HepG2 (cell line): Measurements from ENCODE around the gene TTYH1. TPM values are rescaled to one million over a fixed set of nuclear protein-coding genes. Genes with fewer than 3 reads are reported as not detected.

Experiments used
- ATAC-seq: fragments of 200-7000 bp; cut with Tn5 transposase; 3 replicates; pipeline ENCODE4 v1.9.1; 2020; ENCODE audit warnings: mild to moderate bottlenecking, moderate library complexity
- BruUV-seq: library from RNA; stranded (reverse); fragments of 400-500 nt; replicated peaks from 2 replicates; lab custom pipeline; 2021; lab: Mats Ljungman, UMichigan
- CTCF ChIA-PET: fragments of 300-600 bp; formaldehyde crosslinking; extraction: SDS; loops from one replicate; lab custom pipeline; 2021; ENCODE audit warnings: low total read pairs, inconsistent platforms, low intra/inter-chr PET ratio; lab: Yijun Ruan, JAX
- POLR2A ChIA-PET: fragments of 350-600 bp; sonication (Branson Sonifier 250); formaldehyde crosslinking; loops from one replicate; lab custom pipeline; 2020; ENCODE audit warnings: antibody characterized with exemption, inconsistent platforms; lab: Yijun Ruan, JAX
- DNase-seq: peaks from one replicate; pipeline ENCODE4 v3.0.0-alpha.2; 2015; ENCODE audit warnings: low spot score
- FAIRE-seq: peaks from 3 replicates; lab custom pipeline; 2011; peaks lifted over from hg19 to GRCh38; lab: Jason Lieb, UNC
- H2AFZ ChIP-seq: one replicate; pipeline ENCODE4 v1.6.1; 2011; ENCODE audit warnings: low read length, inconsistent platforms
- H3K27ac ChIP-seq: fragments of 300-600 bp; 3 replicates; pipeline ENCODE4 v1.8.0; 2011; ENCODE audit warnings: mixed run types, mild to moderate bottlenecking, mixed read lengths, low read length, inconsistent platforms; ENCODE audit not compliant: insufficient read depth; ENCODE audit errors: extremely low read length
- H3K27me3 ChIP-seq, 2 experiments: fragments of 200-600 bp in 1 of 2; 2 replicates in 1 of 2; 3 replicates in 1 of 2; pipeline versions ENCODE4 v1.6.0 to v1.8.0; 2011; ENCODE audit warnings: low read length in 2 of 2, mild to moderate bottlenecking in 2 of 2, moderate library complexity in 2 of 2, inconsistent platforms in 1 of 2; ENCODE audit not compliant: insufficient read depth in 2 of 2, control insufficient read depth in 1 of 2
- H3K36me3 ChIP-seq, 2 experiments: fragments of 200-600 bp in 1 of 2; replicated peaks in 1 of 2; 2 replicates in 1 of 2; 3 replicates in 1 of 2; pipeline versions ENCODE4 v1.5.1 to v1.8.0; 2011; ENCODE audit warnings: low read length in 2 of 2, inconsistent platforms in 1 of 2; ENCODE audit not compliant: insufficient read depth in 2 of 2, control insufficient read depth in 1 of 2
- H3K4me1 ChIP-seq: 2 replicates; pipeline ENCODE4 v1.5.1; 2012; ENCODE audit warnings: low read length, inconsistent platforms; ENCODE audit not compliant: insufficient read depth
- H3K4me2 ChIP-seq: 2 replicates; pipeline ENCODE4 v1.6.0; 2011; ENCODE audit warnings: low read depth, low read length, inconsistent platforms
- H3K4me3 ChIP-seq, 3 experiments: fragments of 200-600 bp in 1 of 3; sonication (generic), shearing (Covaris generic) in 1 of 3; replicated peaks in 1 of 3; 2 replicates each; pipeline ENCODE4 v1.5.1; 2011 to 2016; ENCODE audit warnings: low read length in 3 of 3, inconsistent platforms in 2 of 3, low read depth in 2 of 3, mild to moderate bottlenecking in 2 of 3, control low read depth in 1 of 3, mixed read lengths in 1 of 3; ENCODE audit not compliant: insufficient read depth in 1 of 3
- H3K79me2 ChIP-seq: one replicate; pipeline ENCODE4 v1.6.1; 2011; ENCODE audit warnings: low read length, inconsistent platforms; ENCODE audit not compliant: insufficient read depth
- H3K9ac ChIP-seq: 2 replicates; pipeline ENCODE4 v1.6.0; 2011; ENCODE audit warnings: mild to moderate bottlenecking, low read depth, low read length, inconsistent platforms; ENCODE audit not compliant: insufficient read depth
- H3K9me3 ChIP-seq: 2 replicates; pipeline ENCODE4 v1.5.1; 2012; ENCODE audit warnings: mild to moderate bottlenecking, low read length
- H4K20me1 ChIP-seq: 2 replicates; pipeline ENCODE4 v1.6.0; 2011; ENCODE audit warnings: inconsistent platforms, mild to moderate bottlenecking, low read length, moderate library complexity; ENCODE audit not compliant: insufficient read depth
- GLI4 ChIP-seq: sonication (generic); formaldehyde crosslinking; IDR thresholded peaks from 2 replicates; pipeline ENCODE4 v1.5.1; 2020; ENCODE audit warnings: missing genetic modification reagents, mild to moderate bottlenecking, moderate library complexity, borderline replicate concordance
- KDM6A ChIP-seq: IDR thresholded peaks from 2 replicates; pipeline ENCODE4 v1.6.1; 2016; ENCODE audit warnings: low read depth
- MXI1 ChIP-seq: IDR thresholded peaks from 3 replicates; pipeline ENCODE4 v1.6.1; 2012; ENCODE audit warnings: low read depth, low read length, inconsistent platforms, borderline replicate concordance
- NFE2 ChIP-seq: sonication (generic); formaldehyde crosslinking; IDR thresholded peaks from 2 replicates; pipeline ENCODE4 v1.4.0; 2020; ENCODE audit warnings: missing genetic modification reagents
- NR2F1 ChIP-seq, 2 experiments: fragments of 450-650 bp in 1 of 2; formaldehyde crosslinking in 1 of 2; IDR thresholded peaks; 2 replicates each; pipeline versions ENCODE4 v1.5.0 to v1.6.1; 2016 to 2020; ENCODE audit warnings: mild to moderate bottlenecking in 1 of 2, missing compliant biosample characterization in 1 of 2, missing genetic modification reagents in 1 of 2, moderate library complexity in 1 of 2
- ONECUT2 ChIP-seq: sonication (generic); formaldehyde crosslinking; IDR thresholded peaks from 2 replicates; pipeline ENCODE4 v1.4.0; 2020; ENCODE audit warnings: missing genetic modification reagents
- PATZ1 ChIP-seq: sonication (generic); formaldehyde crosslinking; IDR thresholded peaks from 2 replicates; pipeline ENCODE4 v1.4.0; 2020; ENCODE audit warnings: missing genetic modification reagents
- PHF21A ChIP-seq: sonication (generic); formaldehyde crosslinking; IDR thresholded peaks from 2 replicates; pipeline ENCODE4 v1.5.0; 2020; ENCODE audit warnings: mild to moderate bottlenecking, missing genetic modification reagents
- POLR2G ChIP-seq: fragments of 200-400 bp; formaldehyde crosslinking; IDR thresholded peaks from 2 replicates; pipeline ENCODE4 v1.6.1; 2018; ENCODE audit warnings: mild to moderate bottlenecking, low read depth, low read length, moderate library complexity
- PPARG ChIP-seq: conservative IDR thresholded peaks from 2 replicates; pipeline ENCODE4 v1.6.1; 2016; ENCODE audit warnings: missing biosample characterization, missing genetic modification reagents
- TAF15 ChIP-seq: fragments of 200-400 bp; formaldehyde crosslinking; IDR thresholded peaks from one replicate; pipeline ENCODE4 v1.6.1; 2018; ENCODE audit warnings: mild to moderate bottlenecking, low read depth, low read length; ENCODE audit not compliant: poor library complexity, severe bottlenecking
- TERF1 ChIP-seq: sonication (generic); formaldehyde crosslinking; IDR thresholded peaks from 2 replicates; pipeline ENCODE4 v1.8.0; 2022; ENCODE audit warnings: mild to moderate bottlenecking, missing genetic modification reagents, moderate library complexity
- ZNF552 ChIP-seq: sonication (generic); formaldehyde crosslinking; IDR thresholded peaks from 2 replicates; pipeline ENCODE4 v1.9.0; 2022; ENCODE audit warnings: missing genetic modification reagents, mild to moderate bottlenecking, borderline replicate concordance
- ZNF616 ChIP-seq: sonication (generic); formaldehyde crosslinking; IDR thresholded peaks from 2 replicates; pipeline ENCODE4 v1.5.0; 2020; ENCODE audit warnings: low read depth, mild to moderate bottlenecking, missing genetic modification reagents
- ZNF709 ChIP-seq: sonication (generic); formaldehyde crosslinking; IDR thresholded peaks from 2 replicates; pipeline ENCODE4 v1.5.0; 2020; ENCODE audit warnings: mild to moderate bottlenecking, missing genetic modification reagents
- ZNF788 ChIP-seq: sonication (generic); formaldehyde crosslinking; IDR thresholded peaks from 2 replicates; pipeline ENCODE4 v1.5.0; 2020; ENCODE audit warnings: mild to moderate bottlenecking, missing genetic modification reagents, borderline replicate concordance
- ZSCAN12 ChIP-seq: sonication (generic); formaldehyde crosslinking; IDR thresholded peaks from 2 replicates; pipeline ENCODE4 v1.9.0; 2021; ENCODE audit warnings: mild to moderate bottlenecking, missing genetic modification reagents
- WGBS: methylation state at CpG from one replicate; pipeline ENCODE4 v1.1.6; 2017; ENCODE audit warnings: low lambda C conversion rate; 5-methylcytosine and 5-hydroxymethylcytosine counted together
- in situ Hi-C: cut with HindIII; loops from 2 replicates; pipeline ENCODE4 v1.10.0; 2017; ENCODE audit warnings: low pct_unique_long_range_greater_than_20kb; ENCODE audit not compliant: extremely low pct_ligation_motif_present
- intact Hi-C: fragments of 100-400 bp; cut with micrococcal nuclease; formaldehyde crosslinking; loops from one replicate; pipeline ENCODE4 v1.10.0; 2022; ENCODE audit not compliant: unreplicated experiment
- polyA plus RNA-seq, 8 experiments: library from polyadenylated mRNA; depleted of rRNA in 3 of 8; stranded (reverse) in 7 of 8; unstranded in 1 of 8; fragments of >200 nt; fragmentation: Illumina TruSeq in 4 of 8; extraction: Trizol in 4 of 8; gene quantifications; 2 replicates each; pipeline versions ENCODE4 v1.2.1 to v1.2.3, GENCODE V29; 2011 to 2016; ENCODE audit warnings: low read depth in 4 of 8, missing spikeins in 1 of 8, mixed read lengths in 1 of 8; ENCODE audit not compliant: insufficient read depth in 1 of 8
- total RNA-seq, 5 experiments: library from RNA; depleted of rRNA; stranded (reverse); fragments of >200 nt; fragmentation: Illumina TruSeq; extraction: Trizol; gene quantifications; 2 replicates each; pipeline ENCODE4 v1.2.3, GENCODE V29; 2016; ENCODE audit warnings: low read depth in 1 of 5

Gene TTYH1
- total and polyA plus RNA-seq, 2 of the 13 experiments (the other 11 are each of a cell fraction or from before 2014, with no cell fraction given) = 6.9 to 19.9 TPM

DNA sequence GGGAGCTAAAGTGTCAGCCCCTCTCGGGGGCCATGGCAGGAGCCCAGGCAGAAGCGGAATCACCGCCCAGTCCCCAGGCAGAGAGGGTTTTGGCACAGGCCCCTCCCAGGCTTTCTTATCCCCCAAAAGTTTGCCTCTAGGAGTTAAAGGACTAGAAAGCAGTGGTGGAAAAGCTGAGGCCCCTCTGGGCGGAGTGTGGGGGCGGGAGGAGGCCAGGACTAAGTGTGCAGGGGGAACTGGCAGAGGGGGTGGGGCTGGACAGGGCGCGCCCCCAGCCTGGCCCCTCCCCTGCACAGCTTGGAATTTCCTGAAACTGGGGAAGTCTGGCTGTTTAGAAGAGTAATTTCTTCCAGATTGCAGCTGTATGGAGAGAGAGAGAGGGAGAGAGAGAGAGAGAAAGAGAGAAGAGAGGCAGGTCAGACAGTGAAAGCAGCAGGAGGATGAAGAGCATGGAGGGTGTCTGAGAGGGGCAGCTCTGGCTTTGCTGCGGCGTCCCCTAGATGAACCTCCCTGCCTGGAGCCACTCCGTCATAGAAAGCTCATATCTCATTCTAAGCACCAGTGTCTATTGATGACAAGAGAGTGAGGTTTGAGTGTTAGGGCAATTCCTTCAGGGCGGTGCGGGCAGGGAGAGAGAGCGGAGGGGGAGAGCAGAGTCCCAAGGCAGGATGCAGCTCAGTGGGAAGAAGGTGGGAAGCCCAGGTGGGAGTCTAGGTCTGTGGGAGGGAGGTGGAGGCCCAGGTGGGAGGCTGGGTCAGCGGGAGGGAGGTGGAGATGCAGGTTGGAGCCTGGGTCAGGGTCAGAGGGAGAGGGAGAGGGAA is 58.0 kb downstream of the TTYH1 start, which contains the start of gene CDC42EP5 (continued):
- TF ChIP-seq PATZ1 (CRISPR knock-in tag) = peak; percentile 58; the same call in 1 of the 2 replicates
- no peak for TF ChIP-seq MXI1
- no peak for TF ChIP-seq NFE2 (CRISPR knock-in tag)

- 71% methylated on average over 6 of the region's 6 CpGs for WGBS
- CTCF ChIA-PET = no interaction called here
- no peak for TF ChIP-seq TERF1
- no peak for TF ChIP-seq ZNF709 (CRISPR knock-in tag)
- TF ChIP-seq TAF15 = no peak
- TF ChIP-seq ONECUT2 (CRISPR knock-in tag) = no peak
- no peak for TF ChIP-seq POLR2G
- no peak for TF ChIP-seq ZNF552
- no peak for TF ChIP-seq PPARG
- no peak for TF ChIP-seq NR2F1 (CRISPR knock-in tag; IDR thresholded peaks at IDR 0.05)
- TF ChIP-seq GLI4 = no peak
- no peak for TF ChIP-seq ZSCAN12 (CRISPR knock-in tag)
- TF ChIP-seq ZNF616 (CRISPR knock-in tag) = no peak
- TF ChIP-seq PHF21A (CRISPR knock-in tag) = no peak
- TF ChIP-seq ZNF788 (CRISPR knock-in tag) = no peak
- TF ChIP-seq KDM6A = no peak
Measured at GRCh38 chr19:54473892-54474372, 58.7 kb downstream of the TTYH1 start.

More at GRCh38 chr19:54473892-54474372, 58.7 kb downstream of the TTYH1 start:
- Histone ChIP-seq H3K27me3 (no peaks in the 10 kb centered on the region; a peak in 1 of 5 replicates), H3K4me2 (no peak overlapping the region), H3K4me1 (peaks cover 39% of the 10 kb centered on the region), H3K27ac (no peak overlapping the region), H3K9ac (no peak overlapping the region), H3K79me2 (no peaks in the 10 kb centered on the region), H4K20me1 (no peaks in the 10 kb centered on the region), H3K4me3 (no peak overlapping the region), H3K36me3 (no peaks in the 10 kb centered on the region), H3K9me3 (no peaks in the 10 kb centered on the region), H2AFZ (no peak overlapping the region)
- intact Hi-C loops (no loop called here), in situ Hi-C loops (loop anchor here (10.0 kb wide), 1 partner anchor 201 kb away; no protein-coding TSS in a partner anchor)
- DNase-seq (no peak), FAIRE-seq (no peak), ATAC-seq (no peak)
- POLR2A ChIA-PET = interaction anchor here (0.7 kb wide), 1 partner anchor 54 kb away, joined by 3 read pairs; no protein-coding TSS in a partner anchor
- BruUV-seq = no TSS peak
